ENCODE results near the gene KIF18B.

Gene KIF18B

GRCh38 chr17:44940768-44941167 lies 6.8 kb downstream of the KIF18B start:
- DNase-seq (ENCODE audit: low read depth, low spot score), result no peak
- in situ Hi-C loops (cut with HindIII; ENCODE audit: low sequenced_read_pairs), result no loop called here
- TF ChIP-seq, protein P1, sequence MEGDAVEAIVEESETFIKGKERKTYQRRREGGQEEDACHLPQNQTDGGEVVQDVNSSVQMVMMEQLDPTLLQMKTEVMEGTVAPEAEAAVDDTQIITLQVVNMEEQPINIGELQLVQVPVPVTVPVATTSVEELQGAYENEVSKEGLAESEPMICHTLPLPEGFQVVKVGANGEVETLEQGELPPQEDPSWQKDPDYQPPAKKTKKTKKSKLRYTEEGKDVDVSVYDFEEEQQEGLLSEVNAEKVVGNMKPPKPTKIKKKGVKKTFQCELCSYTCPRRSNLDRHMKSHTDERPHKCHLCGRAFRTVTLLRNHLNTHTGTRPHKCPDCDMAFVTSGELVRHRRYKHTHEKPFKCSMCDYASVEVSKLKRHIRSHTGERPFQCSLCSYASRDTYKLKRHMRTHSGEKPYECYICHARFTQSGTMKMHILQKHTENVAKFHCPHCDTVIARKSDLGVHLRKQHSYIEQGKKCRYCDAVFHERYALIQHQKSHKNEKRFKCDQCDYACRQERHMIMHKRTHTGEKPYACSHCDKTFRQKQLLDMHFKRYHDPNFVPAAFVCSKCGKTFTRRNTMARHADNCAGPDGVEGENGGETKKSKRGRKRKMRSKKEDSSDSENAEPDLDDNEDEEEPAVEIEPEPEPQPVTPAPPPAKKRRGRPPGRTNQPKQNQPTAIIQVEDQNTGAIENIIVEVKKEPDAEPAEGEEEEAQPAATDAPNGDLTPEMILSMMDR (IDR thresholded peaks at IDR 0.05; ENCODE audit: low read depth, low read length), result no peak
- H3K4me3 ChIP-seq (ENCODE audit: low read depth, low read length), result no peak overlapping the region

DNA sequence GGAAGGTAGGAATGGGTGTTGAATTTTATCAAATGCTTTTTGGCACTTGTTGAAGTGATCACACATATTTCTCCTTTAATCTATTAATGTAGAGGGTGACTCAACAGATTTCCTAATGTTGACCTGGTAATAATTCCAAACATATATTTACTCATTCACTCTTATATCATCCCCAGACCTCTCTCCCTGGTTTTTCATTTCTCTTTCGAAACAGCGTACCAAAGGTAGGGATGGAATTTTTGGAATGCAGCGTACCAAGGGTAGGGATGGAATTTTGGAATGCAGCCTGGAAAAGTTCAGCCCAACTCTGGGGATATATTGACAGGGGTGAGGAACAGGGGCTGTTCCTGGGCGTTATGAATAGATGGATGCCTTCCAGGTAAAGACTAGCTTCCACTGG lies 7.3 kb downstream of the KIF18B start:
- TF ChIP-seq, protein P1 (IDR thresholded peaks at IDR 0.05; ENCODE audit: low read depth, low read length), result no peak
- in situ Hi-C loops (cut with HindIII; ENCODE audit: low sequenced_read_pairs), result no loop called here
- no peak overlapping the region for H3K4me3 ChIP-seq (ENCODE audit: low read depth, low read length)
- DNase-seq (ENCODE audit: low read depth, low spot score), result no peak

DNA sequence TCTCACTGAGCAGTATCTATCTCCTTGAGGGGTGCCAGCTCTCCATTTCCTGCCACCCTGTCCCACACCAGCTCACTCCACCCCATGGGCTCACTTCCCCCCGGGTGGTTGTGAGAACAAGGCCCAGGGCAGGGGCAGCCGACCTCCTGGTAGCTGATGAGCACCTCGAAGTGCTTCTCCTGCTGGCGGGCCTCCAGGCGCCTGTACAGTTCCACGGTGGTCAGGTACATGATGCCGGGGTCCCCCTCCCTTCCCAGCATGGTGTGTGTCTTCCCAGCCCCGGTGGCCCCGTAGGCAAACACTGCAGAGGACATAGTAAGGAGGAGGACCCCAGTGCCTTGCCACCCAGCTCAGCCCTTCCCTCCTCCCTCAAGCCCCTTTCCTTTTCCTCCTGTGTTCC lies 12.5 kb downstream of the KIF18B start:
- in situ Hi-C loops (cut with HindIII; ENCODE audit: low sequenced_read_pairs), result no loop called here
- DNase-seq (ENCODE audit: low read depth, low spot score), result no peak
- H3K4me3 ChIP-seq (ENCODE audit: low read depth, low read length), result no peak overlapping the region
- TF ChIP-seq, protein P1 (IDR thresholded peaks at IDR 0.05; ENCODE audit: low read depth, low read length), result no peak

DNA sequence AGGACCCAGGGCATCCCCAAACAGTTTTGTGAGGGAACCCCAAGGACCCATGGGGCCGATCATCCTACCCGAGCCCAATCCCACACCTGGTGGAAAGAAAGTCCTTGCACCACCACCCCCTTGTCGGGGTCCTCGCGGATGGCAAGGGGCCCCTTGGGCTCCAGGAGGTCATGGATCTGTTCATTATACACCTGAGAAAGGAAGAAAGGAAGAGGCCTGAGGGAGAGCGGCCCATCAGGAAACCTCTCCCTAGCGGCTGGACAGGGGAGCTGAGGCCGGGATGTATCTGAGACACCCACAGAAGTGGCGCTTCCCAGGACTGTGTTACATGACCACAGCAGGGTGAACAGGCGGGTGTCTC lies 12.8 kb downstream of the KIF18B start:
- TF ChIP-seq, protein P1 (IDR thresholded peaks at IDR 0.05; ENCODE audit: low read depth, low read length), result no peak
- no peak for DNase-seq (ENCODE audit: low read depth, low spot score)
- in situ Hi-C loops (cut with HindIII; ENCODE audit: low sequenced_read_pairs), result no loop called here
- no peak overlapping the region for H3K4me3 ChIP-seq (ENCODE audit: low read depth, low read length)

- H3K4me3 ChIP-seq (ENCODE audit: low read depth, low read length), result no peak overlapping the region
- in situ Hi-C loops (cut with HindIII; ENCODE audit: low sequenced_read_pairs), result no loop called here
- TF ChIP-seq, protein P1 (IDR thresholded peaks at IDR 0.05; ENCODE audit: low read depth, low read length), result no peak
- no peak for DNase-seq (ENCODE audit: low read depth, low spot score)
These were observed 13.5 kb downstream of the KIF18B start for GRCh38 chr17:44933824-44934744.

- DNase-seq (ENCODE audit: low read depth, low spot score), result no peak
- in situ Hi-C loops (cut with HindIII; ENCODE audit: low sequenced_read_pairs), result no loop called here
- H3K4me3 ChIP-seq (ENCODE audit: low read depth, low read length), result no peak overlapping the region
- TF ChIP-seq, protein P1 (IDR thresholded peaks at IDR 0.05; ENCODE audit: low read depth, low read length), result no peak
These were observed 14.8 kb downstream of the KIF18B start for GRCh38 chr17:44932787-44933097.

Data from astrocyte of the spinal cord (primary cell).